ENCODE measurements around the gene TLCD3B. TPM values are rescaled to one million over a fixed set of nuclear protein-coding genes. Genes with fewer than 3 reads are reported as not detected.
"Not testable (repeated sequence)": the region's sequence is repeated elsewhere in the genome, so short reads cannot be mapped to it uniquely, and the experiment has no call there.

The TLCD3B gene
- total RNA-seq, 1 donor from 2014 or later: 1.5 TPM

- H3K27ac Mint-ChIP-seq: peak overlapping the region; percentile 86
- H3K27me3 Mint-ChIP-seq: peaks cover 3% of the 10 kb centered on the region
- no peak for DNase-seq
These were observed 20.4 kb upstream of the TLCD3B start for GRCh38 chr16:30051518-30051917.

DNA sequence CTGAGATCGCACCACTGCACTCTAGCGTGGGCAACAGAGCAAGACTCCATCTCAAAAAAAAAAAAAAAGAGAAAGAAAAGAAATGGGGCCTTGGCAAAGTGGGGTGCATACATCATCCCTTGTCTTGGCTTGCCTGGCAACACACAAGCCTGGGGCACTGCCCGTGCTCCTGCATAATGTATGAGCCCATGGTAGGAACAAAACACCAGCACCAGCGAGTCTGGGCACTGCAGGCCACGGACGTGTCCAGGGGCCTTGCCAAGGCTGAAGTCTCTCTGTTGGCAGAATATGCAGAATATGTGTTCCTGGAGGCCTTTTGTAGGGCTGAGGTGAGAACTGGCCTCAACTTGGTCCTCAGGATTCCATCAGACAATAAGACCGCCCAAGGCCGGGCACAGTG, 18.8 kb upstream of the TLCD3B start:
- Mint-ChIP-seq H3K36me3 (ENCODE audit: low read depth) (no peaks in the 10 kb centered on the region), H3K4me3 (no peak overlapping the region), H3K27ac (no peak overlapping the region), H3K27me3 (peaks cover 3% of the 10 kb centered on the region), H3K4me1 (peaks cover 29% of the 10 kb centered on the region), H3K9me3 (no peaks in the 10 kb centered on the region)
- intact Hi-C loops (cut with micrococcal nuclease): loop anchor here (10.0 kb wide), 1 partner anchor 235 kb away; the partner anchor contains the start of genes PAGR1 and PRRT2
- no peak for DNase-seq

More at GRCh38 chr16:30051518-30051917, 20.4 kb upstream of the TLCD3B start:
- H3K36me3 Mint-ChIP-seq (ENCODE audit: low read depth): no peaks in the 10 kb centered on the region
- peaks cover 33% of the 10 kb centered on the region for H3K4me1 Mint-ChIP-seq
- intact Hi-C loops (cut with micrococcal nuclease): loop anchor here (10.0 kb wide), 1 partner anchor 237 kb away; the partner anchor contains the start of genes PAGR1 and PRRT2
- H3K4me3 Mint-ChIP-seq: peak overlapping the region; percentile 78
- H3K9me3 Mint-ChIP-seq: no peaks in the 10 kb centered on the region

DNA sequence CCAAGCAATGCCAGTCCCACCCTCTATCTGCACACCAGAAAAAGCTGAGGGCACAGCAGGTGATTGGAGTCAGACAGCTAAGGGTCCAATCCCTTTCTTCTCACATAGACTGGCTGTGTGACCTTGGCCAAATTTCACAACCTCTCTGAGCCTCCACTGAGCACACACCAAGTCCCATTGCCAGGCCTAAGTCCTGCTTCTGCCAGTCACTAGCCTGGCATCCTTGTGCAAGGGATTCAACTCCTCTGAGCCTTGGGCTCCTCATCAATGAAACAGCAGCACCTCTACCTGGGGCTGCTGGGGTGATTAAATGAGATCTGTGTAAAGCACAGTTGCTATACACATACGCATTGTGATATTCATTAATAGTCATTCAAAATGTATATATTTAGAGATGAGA, 15.5 kb upstream of the TLCD3B start:
- peaks cover 9% of the 10 kb centered on the region for H3K27me3 Mint-ChIP-seq
- no peaks in the 10 kb centered on the region for H3K36me3 Mint-ChIP-seq (ENCODE audit: low read depth)
- intact Hi-C loops (cut with micrococcal nuclease): no loop called here
- H3K4me3 Mint-ChIP-seq: no peak overlapping the region
- H3K27ac Mint-ChIP-seq: no peak overlapping the region
- no peak for DNase-seq
- no peaks in the 10 kb centered on the region for H3K9me3 Mint-ChIP-seq
- peaks cover 8% of the 10 kb centered on the region for H3K4me1 Mint-ChIP-seq

GRCh38 chr16:30046178-30046577, 15.1 kb upstream of the TLCD3B start:
- Mint-ChIP-seq H3K4me1 (peaks cover 6% of the 10 kb centered on the region), H3K4me3 (no peak overlapping the region), H3K36me3 (ENCODE audit: low read depth) (no peaks in the 10 kb centered on the region), H3K9me3 (no peaks in the 10 kb centered on the region), H3K27ac (no peak overlapping the region), H3K27me3 (peaks cover 9% of the 10 kb centered on the region)
- no peak for DNase-seq
- intact Hi-C loops (cut with micrococcal nuclease): no loop called here

DNA sequence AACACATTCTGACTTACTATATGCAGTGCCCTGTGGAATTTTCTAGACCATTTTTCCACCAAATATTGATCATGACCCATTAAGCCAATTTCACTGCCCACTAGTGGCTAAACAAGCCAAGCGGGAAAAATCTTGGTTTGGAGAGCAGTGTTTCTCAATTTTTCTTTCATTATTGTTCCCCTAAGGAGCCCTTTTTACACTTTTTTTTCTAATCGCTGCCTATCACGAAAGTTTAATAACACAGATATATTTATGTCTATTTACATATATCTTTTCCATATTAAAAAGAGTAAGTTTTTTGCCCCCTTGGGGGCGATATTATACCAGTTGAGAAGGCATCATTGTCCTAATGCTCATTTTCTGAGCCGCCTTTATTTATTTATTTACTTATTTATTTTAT, 10.8 kb upstream of the TLCD3B start:
- Mint-ChIP-seq H3K27ac (no peak overlapping the region), H3K9me3 (no peaks in the 10 kb centered on the region), H3K27me3 (peaks cover 19% of the 10 kb centered on the region), H3K4me1 (peaks cover 4% of the 10 kb centered on the region), H3K4me3 (no peak overlapping the region), H3K36me3 (ENCODE audit: low read depth) (peaks cover 2% of the 10 kb centered on the region)
- intact Hi-C loops (cut with micrococcal nuclease): no loop called here
- DNase-seq: no peak

DNA sequence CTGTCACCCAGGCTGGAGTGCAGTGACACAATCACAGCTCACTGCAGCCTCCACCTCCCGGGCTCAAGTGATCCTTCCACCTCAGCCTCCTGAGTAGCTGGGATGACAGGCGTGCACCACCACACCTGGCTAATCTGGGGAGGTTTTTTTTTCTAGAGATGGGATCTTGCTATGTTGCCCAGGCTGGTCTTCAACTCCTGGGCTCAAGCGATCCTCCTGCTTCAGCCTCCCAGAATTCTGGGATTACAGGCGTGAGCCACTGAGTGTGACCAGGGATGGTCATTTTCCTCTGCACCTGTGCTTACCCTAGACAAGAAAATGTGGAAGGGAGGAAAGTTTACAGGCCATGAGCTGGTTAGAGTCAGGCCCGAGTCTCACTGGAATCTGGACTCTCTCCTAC, 9.6 kb upstream of the TLCD3B start:
- H3K4me1 Mint-ChIP-seq; DNase-seq; H3K4me3 Mint-ChIP-seq; H3K9me3 Mint-ChIP-seq; H3K27ac Mint-ChIP-seq; intact Hi-C loops (cut with micrococcal nuclease); H3K36me3 Mint-ChIP-seq (ENCODE audit: low read depth): not testable (repeated sequence)
- peaks cover 23% of the 10 kb centered on the region for H3K27me3 Mint-ChIP-seq

DNA sequence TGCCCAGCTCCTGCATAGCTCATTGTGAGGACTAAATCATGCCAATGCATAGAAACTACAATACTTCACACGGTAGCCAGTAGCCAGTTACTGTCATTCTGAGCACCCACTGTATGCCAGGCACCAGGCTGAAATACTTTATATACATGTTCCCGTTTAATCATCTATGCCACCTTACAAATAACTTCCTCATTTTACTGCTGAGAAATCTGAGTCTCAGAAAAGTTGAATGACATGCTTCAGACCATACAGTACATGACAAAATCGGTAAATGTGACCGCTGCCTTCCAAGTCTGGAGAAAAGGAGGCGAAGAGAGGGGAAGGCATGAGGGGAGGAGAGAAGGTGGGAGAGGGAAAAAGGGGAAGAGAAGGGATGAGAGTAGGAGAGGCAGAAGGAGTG, 9.2 kb upstream of the TLCD3B start:
- H3K4me3 Mint-ChIP-seq: no peak overlapping the region

DNA sequence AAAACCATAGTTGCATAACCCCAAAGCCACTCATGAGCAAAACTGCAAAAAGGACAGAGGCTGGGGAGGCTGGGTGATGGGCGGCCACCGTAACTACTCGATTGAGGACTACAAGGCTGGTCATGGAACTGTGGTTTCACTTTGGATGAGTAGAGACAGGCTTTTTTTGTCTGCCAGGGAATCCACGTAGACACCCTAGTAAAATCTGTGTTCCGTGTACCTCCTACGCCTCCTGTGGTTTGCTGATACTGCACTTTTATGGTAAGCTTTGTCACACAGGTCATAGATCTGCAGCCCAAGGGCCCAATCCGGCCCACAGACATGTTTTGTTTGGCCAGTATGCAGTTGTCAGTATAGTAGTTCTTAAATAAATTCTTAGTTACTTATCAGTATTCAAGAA, 2.2 kb upstream of the TLCD3B start:
- Mint-ChIP-seq H3K4me3 (no peak overlapping the region), H3K27ac (no peak overlapping the region), H3K36me3 (ENCODE audit: low read depth) (no peaks in the 10 kb centered on the region), H3K27me3 (peaks cover 48% of the 10 kb centered on the region), H3K9me3 (no peaks in the 10 kb centered on the region), H3K4me1 (peaks cover 10% of the 10 kb centered on the region)
- intact Hi-C loops (cut with micrococcal nuclease): no loop called here
- peak; percentile 56 for DNase-seq

More for the DNA sequence above, 9.2 kb upstream of the TLCD3B start:
- Mint-ChIP-seq H3K27ac (no peak overlapping the region), H3K27me3 (peaks cover 25% of the 10 kb centered on the region), H3K4me1 (peaks cover 3% of the 10 kb centered on the region), H3K36me3 (ENCODE audit: low read depth) (peaks cover 2% of the 10 kb centered on the region), H3K9me3 (no peaks in the 10 kb centered on the region)
- intact Hi-C loops (cut with micrococcal nuclease): no loop called here
- no peak for DNase-seq

- intact Hi-C loops (cut with micrococcal nuclease): no loop called here
- no peak overlapping the region for H3K4me3 Mint-ChIP-seq
These were observed 1.2 kb upstream of the TLCD3B start for GRCh38 chr16:30032083-30032819.

DNA sequence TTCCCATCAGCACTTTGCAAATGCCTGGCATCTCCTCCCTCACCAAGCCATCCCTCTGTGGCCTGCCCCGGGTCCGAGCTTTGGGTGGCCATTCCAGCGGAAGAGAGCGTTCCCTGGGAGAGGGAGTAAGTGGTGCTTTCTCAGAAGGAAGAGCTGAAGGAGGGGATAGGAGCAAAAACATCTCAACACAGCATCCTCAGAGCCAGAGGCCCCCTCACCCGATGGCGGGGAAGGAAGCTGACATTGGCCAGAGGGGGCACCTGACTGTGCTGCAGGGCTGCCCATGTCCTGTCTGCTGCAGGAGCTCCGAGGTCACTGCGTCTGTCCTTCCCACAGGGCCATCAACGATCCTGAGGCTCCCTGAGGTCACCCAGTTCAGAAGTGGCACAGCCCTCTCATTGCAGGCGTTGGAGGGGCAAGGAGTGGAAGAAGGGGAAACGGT, 427 bp upstream of the TLCD3B start:
- Mint-ChIP-seq H3K4me1 (peaks cover 10% of the 10 kb centered on the region), H3K27me3 (peaks cover 56% of the 10 kb centered on the region), H3K9me3 (no peaks in the 10 kb centered on the region), H3K36me3 (ENCODE audit: low read depth) (no peaks in the 10 kb centered on the region), H3K27ac (no peak overlapping the region), H3K4me3 (no peak overlapping the region)
- intact Hi-C loops (cut with micrococcal nuclease): no loop called here
- peak; percentile 57 for DNase-seq

More at GRCh38 chr16:30032083-30032819, 1.2 kb upstream of the TLCD3B start:
- Mint-ChIP-seq H3K27ac (peak overlapping the region; percentile 51), H3K36me3 (ENCODE audit: low read depth) (no peaks in the 10 kb centered on the region), H3K4me1 (peaks cover 10% of the 10 kb centered on the region), H3K27me3 (peaks cover 51% of the 10 kb centered on the region), H3K9me3 (no peaks in the 10 kb centered on the region)
- peak; percentile 90 for DNase-seq

DNA sequence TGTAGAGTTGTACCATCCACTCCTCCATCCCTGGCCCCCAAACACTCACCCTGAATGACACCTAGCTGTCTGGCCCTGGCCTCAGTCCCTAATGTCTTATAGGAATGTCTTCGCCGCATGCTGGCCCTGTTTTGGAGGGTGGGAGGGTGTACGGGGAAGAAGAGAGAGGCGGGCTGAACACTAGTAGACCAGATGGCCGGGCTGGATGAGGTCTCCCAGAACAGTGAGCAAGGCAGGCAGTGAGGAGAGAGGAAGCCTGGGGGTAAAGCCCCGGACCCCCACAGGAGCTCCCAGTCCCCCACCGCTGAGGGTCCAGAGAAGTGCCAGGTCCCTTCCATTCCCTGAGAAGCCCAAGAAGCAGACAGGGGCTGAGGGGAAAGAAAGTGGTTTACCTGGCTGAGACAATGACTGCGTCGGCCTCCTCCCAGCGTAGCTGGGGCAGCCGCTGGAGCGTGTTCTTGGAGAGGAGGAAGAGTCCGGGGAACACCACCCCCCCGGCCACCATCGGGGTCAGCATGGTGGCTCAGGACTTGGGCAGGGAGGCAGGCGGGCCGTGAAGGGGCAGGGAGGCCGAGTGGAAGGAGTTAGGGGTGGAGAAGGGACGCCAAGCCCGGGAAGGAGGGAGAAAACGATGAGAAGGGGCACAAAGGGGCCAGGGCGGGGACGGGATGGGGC, 923 bp downstream of the TLCD3B start:
- Mint-ChIP-seq H3K9me3 (no peaks in the 10 kb centered on the region), H3K36me3 (ENCODE audit: low read depth) (no peaks in the 10 kb centered on the region), H3K4me3 (peak overlapping the region; percentile 30), H3K4me1 (peaks cover 8% of the 10 kb centered on the region), H3K27ac (no peak overlapping the region), H3K27me3 (peaks cover 52% of the 10 kb centered on the region)
- DNase-seq: no peak
- intact Hi-C loops (cut with micrococcal nuclease): no loop called here

DNA sequence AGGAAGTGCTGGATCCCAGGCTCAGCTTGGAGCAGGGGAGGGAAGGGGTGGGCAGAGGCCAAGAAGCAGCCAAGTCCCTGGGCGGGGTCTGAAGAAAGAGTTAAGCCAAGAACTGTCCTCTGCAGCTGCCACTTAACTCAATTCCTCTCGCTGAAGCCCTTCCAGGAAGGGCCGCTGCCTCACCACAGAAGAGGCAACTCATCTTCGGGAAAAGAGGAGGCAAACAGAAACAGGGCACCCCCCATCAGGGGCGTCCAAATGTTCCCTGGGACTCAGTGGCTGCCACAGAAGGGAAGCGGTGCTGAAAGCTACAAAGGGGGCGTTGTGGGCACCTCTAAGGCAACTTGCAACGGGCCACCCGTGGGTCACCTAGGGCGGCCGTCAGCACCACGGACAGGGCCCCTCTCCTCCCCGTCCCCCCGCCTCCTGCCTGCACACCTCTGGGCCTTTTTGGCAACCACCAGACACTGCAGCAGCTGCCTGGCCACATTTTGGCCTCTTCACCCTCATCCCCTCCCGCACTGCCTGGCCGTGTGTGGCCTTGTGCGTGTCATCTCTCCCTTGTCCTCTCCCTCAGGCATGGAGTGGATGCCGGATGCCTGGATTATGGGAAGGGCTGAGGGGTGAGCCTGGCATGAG, 2.5 kb downstream of the TLCD3B start:
- intact Hi-C loops (cut with micrococcal nuclease): loop anchor here (10.0 kb wide), 1 partner anchor 164 kb away; the partner anchor contains the start of gene CDIPT
- peak; percentile 80 for DNase-seq
- H3K27ac Mint-ChIP-seq: no peak overlapping the region
- H3K9me3 Mint-ChIP-seq: no peaks in the 10 kb centered on the region
- H3K36me3 Mint-ChIP-seq (ENCODE audit: low read depth): no peaks in the 10 kb centered on the region
- H3K4me3 Mint-ChIP-seq: no peak overlapping the region
- H3K4me1 Mint-ChIP-seq: peaks cover 6% of the 10 kb centered on the region
- peaks cover 49% of the 10 kb centered on the region for H3K27me3 Mint-ChIP-seq

- Mint-ChIP-seq H3K4me1 (peaks cover 6% of the 10 kb centered on the region), H3K27ac (no peak overlapping the region), H3K36me3 (ENCODE audit: low read depth) (no peaks in the 10 kb centered on the region), H3K4me3 (no peak overlapping the region), H3K9me3 (no peaks in the 10 kb centered on the region), H3K27me3 (peaks cover 49% of the 10 kb centered on the region)
- DNase-seq: peak; percentile 53
- intact Hi-C loops (cut with micrococcal nuclease): loop anchor here (10.0 kb wide), 1 partner anchor 163 kb away; the partner anchor contains the start of gene CDIPT
These were observed 3.3 kb downstream of the TLCD3B start for GRCh38 chr16:30027588-30028437.

Measured in activated CD4-positive, alpha-beta T cell treated with anti-CD3 and anti-CD28 coated beads, Interleukin-2, amount 10 ng/mL, durations not matched to agents 24 days and 14 days (primary cell).